Measurements from ENCODE around the gene COG8. TPM values are rescaled to one million over a fixed set of nuclear protein-coding genes. Genes with fewer than 3 reads are reported as not detected.

COG8 gene
- total and polyA plus RNA-seq, 2 of the 8 experiments (the other 6 are each of a cell fraction or from before 2014, with no cell fraction given) = 49.1 to 55.6 TPM

- Histone ChIP-seq H2AK5ac (ENCODE audit: low read depth, low read length) (no peak overlapping the region), H3K9me3 (ENCODE audit: insufficient read depth in 2 of 2, low read depth in 1 of 2, low read length in 1 of 2) (no peaks in the 10 kb centered on the region), H3K18ac (ENCODE audit: extremely low read depth, low read length) (no peak overlapping the region), H3K23me2 (ENCODE audit: low read depth, low read length) (peaks cover 3% of the 10 kb centered on the region; the same call in 1 of the 2 replicates), H2BK120ac (replicated peaks; ENCODE audit: low read depth, low read length) (no peak overlapping the region), H3K79me2 (ENCODE audit: control insufficient read depth in 1 of 2, insufficient read depth in 2 of 2, low read length in 2 of 2) (peaks cover 0 to 15% of the 10 kb centered on the region in 2 experiments; a peak in 1 of 4 replicates), H3K4me2 (ENCODE audit: insufficient read depth in 1 of 2, low read depth in 2 of 2, low read length in 2 of 2) (no peak overlapping the region), H3K4me1 (replicated peaks in 1 of 4; ENCODE audit: control insufficient read depth in 3 of 4, insufficient read depth in 4 of 4, low read length in 3 of 4) (peaks cover 0 to 4% (median 1%) of the 10 kb centered on the region in 4 experiments; a peak in 3 of 7 replicates), H2BK5ac (ENCODE audit: low read depth, low read length) (no peak overlapping the region), H3K23ac (ENCODE audit: insufficient read length) (no peak overlapping the region), H4K5ac (ENCODE audit: insufficient read length, low read depth, low read length) (no peak overlapping the region), H3K27me3 (replicated peaks in 1 of 4; ENCODE audit: control insufficient read depth in 3 of 4, extremely low read depth in 1 of 4, insufficient read depth in 3 of 4, low read length in 3 of 4) (no peaks in the 10 kb centered on the region), H4K91ac (replicated peaks; ENCODE audit: insufficient read length, low read length) (no peak overlapping the region), H3K9ac (replicated peaks in 1 of 4; ENCODE audit: extremely low read depth in 1 of 4, low read depth in 3 of 4, low read length in 3 of 4) (no peak overlapping the region), H2BK20ac (ENCODE audit: low read length) (no peak overlapping the region), H3K56ac (replicated peaks; ENCODE audit: insufficient read length, low read depth, low read length) (no peak overlapping the region), H3K36me3 (ENCODE audit: control insufficient read depth in 2 of 4, insufficient read depth in 4 of 4, low read length in 3 of 4) (peaks cover 22 to 42% (median 37%) of the 10 kb centered on the region in 4 experiments), H3K14ac (ENCODE audit: insufficient read length) (no peak overlapping the region), H2BK12ac (ENCODE audit: low read depth, low read length) (no peak overlapping the region), H3K4ac (replicated peaks; ENCODE audit: insufficient read length, low read depth, low read length) (no peak overlapping the region), H2AFZ (ENCODE audit: low read length) (no peak overlapping the region), H4K20me1 (replicated peaks in 1 of 2; ENCODE audit: control insufficient read depth in 1 of 2, insufficient read depth in 2 of 2, low read length in 2 of 2) (peaks cover 6 to 20% of the 10 kb centered on the region in 2 experiments), H3K4me3 (ENCODE audit: extremely low read depth in 1 of 4, insufficient read depth in 2 of 4, low read depth in 3 of 4, low read length in 4 of 4) (no peak overlapping the region), H2BK15ac (ENCODE audit: low read length) (no peak overlapping the region), H3K27ac (ENCODE audit: low read depth, low read length) (no peak overlapping the region), H4K8ac (ENCODE audit: extremely low read depth, insufficient read depth, low read length) (no peak overlapping the region), H3K79me1 (ENCODE audit: low read depth, low read length) (no peaks in the 10 kb centered on the region; the same call in 1 of the 2 replicates)
- DNase-seq (ENCODE audit: low read depth in 1 of 2, low spot score in 2 of 2) = no peak
- 91% methylated on average over 15 of the region's 17 CpGs; no CpG with 5 or more reads in 1 of the 2 experiments for WGBS, 2 experiments (ENCODE audit: extremely low coverage in 1 of 2, insufficient coverage in 1 of 2, insufficient read length in 1 of 2, insufficient replicate concordance in 2 of 2, low coverage in 1 of 2, low lambda C conversion rate in 2 of 2, missing lambda C conversion rate in 1 of 2)
- ChIA-PET POLR2A (ENCODE audit: partially characterized antibody) (interaction anchor here (0.6 to 24.8 kb wide), 2 partner anchors 20 to 418 kb away, joined by 3 to 497 read pairs; partner anchors contain the start of genes COG8, NIP7, PDF and TMED6), CTCF (ENCODE audit: partially characterized antibody) (no interaction called here)
- TF ChIP-seq MAFK (IDR thresholded peaks at IDR 0.05; ENCODE audit: low read depth, low read length) = no peak
- TF ChIP-seq, protein P1, sequence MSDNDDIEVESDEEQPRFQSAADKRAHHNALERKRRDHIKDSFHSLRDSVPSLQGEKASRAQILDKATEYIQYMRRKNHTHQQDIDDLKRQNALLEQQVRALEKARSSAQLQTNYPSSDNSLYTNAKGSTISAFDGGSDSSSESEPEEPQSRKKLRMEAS (IDR thresholded peaks at IDR 0.05) = no peak
- TF ChIP-seq KDM4A (IDR thresholded peaks at IDR 0.05; ENCODE audit: low read depth, low read length, severe bottlenecking) = no peak
- TF ChIP-seq NANOG (IDR thresholded peaks at IDR 0.05; ENCODE audit: insufficient read depth, low read depth, low read length, poor library complexity, severe bottlenecking) = no peak
- no peak for TF ChIP-seq POU5F1 (IDR thresholded peaks at IDR 0.05; ENCODE audit: low read depth, low read length)
- TF ChIP-seq BRCA1 (IDR thresholded peaks at IDR 0.05; ENCODE audit: low read depth, low read length) = no peak
- no peak for TF ChIP-seq RAD21 (IDR thresholded peaks at IDR 0.05 in 1 of 2, conservative IDR thresholded peaks at IDR 0.05 in 1 of 2; ENCODE audit: low read depth in 2 of 2, low read length in 2 of 2)
- FAIRE-seq = no peak
Observed at GRCh38 chr16:69316595-69317034, 22.7 kb downstream of the COG8 start.
